GM19238 (cell line): Measurements from ENCODE around the gene TOP3A.

Experiments used
- DNase-seq: peaks from one replicate; pipeline ENCODE4 v3.0.0; 2011; ENCODE audit warnings: low spot score; ENCODE audit not compliant: insufficient read length

Gene TOP3A

DNA sequence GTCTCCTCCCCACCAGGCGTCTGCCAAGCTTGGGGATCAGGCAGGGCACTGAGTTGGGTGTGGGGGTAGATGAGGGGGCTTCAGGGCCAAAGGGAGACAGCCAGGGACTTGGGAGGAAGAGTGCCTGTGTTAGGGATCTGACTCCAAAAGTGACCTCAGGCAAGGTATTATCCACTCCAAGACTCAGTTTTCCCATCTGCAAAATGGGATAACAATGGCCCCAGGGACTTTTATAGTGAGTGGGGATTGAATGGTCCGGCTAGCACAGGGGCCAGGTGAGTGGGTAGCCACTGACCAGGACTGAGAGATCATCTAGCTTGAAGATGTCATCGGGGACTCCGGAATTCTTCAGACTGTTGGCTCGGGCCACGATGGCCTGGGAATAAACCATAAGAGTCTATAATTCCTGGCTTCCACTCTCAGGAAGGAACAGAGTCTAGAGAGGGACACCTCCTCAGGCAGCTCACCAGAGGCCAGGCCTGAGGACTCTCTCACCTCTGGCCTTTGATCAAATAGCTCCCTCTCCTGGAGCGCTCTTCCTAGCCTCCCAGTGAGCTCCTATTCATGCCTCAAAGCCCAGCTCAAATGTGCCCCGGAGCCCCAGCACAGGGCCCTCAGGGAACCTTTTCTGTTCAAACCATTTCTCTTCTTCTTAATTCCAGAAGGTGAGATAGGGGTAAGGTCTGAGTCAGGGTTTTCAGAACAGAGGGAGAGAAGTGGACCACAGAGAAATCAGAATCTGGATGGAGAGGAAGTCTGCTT lies 59.7 kb downstream of the TOP3A start:
- DNase-seq: no peak

DNA sequence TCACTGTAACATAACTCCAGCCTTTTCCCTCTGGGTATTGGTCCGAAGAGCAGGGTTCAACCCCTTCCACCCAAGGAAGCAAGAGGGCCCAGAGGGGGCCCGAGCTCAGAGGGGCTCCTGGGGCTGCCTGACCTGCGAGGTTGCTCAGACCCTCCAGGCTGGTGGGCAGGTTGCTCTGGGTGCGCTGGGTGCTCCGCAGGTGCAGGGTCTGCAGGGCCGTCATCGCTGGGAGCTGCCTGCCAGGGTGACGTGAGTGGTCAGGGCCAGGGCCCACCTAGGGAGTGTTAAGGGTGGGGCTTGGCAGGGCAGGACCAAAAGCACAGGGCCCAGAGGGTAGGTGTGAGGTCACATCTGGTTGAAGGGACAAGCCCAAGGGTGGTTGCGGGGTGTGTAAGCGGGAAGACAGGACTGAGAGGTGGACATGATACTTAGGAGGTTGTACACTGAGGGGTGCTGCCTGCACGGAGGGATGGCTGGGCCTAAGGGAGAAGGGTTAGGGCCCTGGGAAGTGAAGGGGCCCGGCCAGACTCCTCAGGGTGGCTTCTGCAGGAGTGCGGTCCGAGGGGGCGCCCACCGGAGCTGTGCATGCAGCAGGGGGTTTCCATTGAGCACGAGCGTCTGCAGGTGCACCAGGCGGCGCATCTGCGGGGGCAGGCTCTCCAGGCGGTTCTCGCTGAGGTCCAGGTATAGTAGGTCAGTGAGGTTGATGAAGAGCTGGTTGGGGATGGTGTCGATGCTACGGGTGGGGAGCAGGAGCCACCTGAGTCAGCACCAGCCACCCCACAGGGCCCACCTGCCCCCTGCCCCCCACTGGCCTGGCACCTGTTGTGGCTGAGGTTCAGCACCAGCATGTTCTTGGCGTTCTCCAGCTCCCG lies 60.6 kb downstream of the TOP3A start:
- DNase-seq: no peak

DNA sequence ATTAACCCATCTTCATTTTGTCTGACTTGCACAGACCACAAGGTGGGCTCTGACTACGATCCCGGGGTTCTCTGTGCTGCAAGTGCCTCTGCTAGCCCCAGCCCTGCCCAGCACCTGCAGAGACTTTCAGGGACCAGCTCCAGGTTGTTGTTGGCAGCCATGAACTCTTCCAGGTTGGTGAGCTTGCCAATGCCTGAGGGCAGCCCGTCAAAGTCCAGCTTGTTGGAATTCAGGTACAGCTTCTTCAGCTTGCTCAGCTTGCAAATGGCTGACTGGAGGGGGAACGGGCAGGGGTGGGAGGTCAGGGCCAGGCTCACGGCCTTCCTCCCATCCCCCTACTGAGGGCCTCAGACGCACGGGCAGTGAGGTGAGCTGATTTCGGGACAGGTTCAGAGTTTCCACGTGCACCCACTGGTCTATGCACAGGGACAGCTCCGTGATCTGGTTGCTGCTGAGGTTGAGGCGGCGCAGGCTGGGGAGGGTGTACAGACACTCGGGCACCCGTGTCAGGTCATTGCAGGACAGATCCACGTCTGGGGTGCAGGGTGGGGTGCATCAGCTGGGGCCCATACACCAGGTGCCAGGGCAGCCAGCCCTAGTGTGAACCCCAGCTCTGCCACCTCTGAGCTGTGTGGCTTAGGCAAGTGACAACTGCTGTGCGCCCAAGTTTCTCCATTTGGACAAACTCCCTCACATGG lies 61.5 kb downstream of the TOP3A start:
- no peak for DNase-seq

DNA sequence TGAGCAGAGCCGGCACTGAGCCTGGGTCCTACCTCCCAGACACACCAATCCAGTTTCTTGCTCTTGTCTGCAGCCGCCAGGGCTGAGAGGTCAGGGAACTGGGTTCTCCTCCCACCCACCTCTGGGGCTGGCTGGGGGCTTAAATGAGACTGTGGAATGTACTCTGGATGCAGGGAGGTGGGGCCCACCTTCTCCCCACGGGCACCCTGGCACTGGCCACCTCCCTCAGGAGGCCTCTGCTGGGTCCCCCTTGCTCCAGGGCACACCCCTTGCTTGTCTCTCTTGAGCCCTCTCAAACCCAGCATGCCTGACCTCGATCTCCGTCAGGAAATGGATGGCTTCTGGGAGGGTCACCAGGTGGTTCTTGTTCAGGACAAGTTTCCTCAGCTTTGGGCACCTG lies 62.6 kb downstream of the TOP3A start:
- no peak for DNase-seq

DNA sequence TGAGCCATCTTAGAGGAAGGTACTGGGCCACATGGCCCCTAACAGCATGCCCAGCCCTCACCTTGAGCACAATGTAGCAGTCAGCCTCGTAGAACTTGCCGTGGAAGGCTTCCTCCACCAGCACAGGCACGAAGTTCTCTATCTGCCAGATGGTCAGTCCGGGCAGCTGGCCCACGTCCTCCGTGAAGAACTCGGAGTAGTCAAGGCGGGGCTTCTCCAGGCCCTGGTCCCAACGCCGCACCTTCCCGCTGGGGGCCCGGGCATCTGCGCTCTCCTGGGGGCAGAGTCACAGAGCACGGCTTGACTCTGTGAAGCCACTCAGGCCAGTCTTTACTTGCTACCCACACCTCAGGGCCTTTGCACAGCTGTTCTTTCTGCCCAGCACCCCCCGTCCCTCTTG lies 63.6 kb downstream of the TOP3A start:
- DNase-seq: no peak

DNA sequence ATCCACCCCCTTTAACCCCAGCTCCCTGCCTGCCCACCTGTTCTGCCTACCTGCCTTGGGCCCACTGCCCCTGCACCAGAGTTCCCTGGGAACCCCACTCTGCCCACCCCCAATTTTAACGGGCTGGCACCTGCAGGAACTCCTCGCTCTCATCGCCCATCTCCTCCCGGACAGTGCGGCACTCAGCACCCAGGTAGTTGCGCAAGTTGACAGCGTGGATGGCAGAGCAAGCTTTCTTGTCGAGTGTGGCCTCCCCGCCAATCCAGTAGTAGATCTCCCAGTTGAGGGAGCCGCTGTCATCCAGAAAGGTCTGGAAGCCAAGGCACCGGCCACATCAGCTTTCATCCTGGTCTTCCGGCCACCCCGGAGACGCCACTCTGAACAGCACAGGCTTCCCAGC lies 64.1 kb downstream of the TOP3A start:
- no peak for DNase-seq

DNA sequence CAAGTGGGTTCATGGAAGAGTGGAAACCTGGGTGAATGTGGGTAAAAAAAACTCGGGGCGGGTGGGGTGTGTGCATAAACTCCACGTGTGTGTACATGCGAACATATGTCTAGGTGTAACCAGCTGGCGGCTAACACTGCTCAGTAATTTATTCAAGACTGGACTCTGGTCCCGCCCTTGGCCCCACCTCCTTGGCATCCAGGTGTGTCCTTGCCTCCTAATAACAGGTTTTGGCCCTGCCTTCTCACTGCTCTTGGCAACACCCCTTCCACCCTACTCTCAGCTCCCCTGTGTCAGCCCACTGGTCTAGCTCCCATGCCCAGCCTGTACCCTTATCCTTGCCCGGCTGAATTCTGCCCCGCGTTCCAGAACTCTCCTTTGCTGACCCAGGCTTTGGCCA lies 64.5 kb downstream of the TOP3A start:
- no peak for DNase-seq

DNA sequence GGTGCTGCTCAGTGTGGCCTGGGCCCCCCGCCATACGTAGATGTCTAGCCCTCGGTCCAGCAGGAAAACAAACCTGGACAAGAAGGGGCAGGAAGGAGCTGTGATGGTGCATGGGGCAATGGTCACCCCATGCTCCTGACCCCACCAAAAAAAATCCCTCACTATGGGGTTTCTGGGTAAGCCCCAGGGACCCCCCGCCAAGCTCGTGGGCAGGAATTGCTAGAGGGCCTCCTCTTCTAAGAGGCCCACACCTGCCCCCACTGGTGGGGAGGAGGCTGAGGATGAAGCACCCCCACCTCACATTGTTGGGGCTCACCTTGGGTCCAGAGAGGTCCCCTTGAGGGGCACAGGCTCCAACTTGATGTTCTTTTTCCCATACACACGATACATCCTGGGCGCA lies 66.0 kb downstream of the TOP3A start:
- no peak for DNase-seq

DNA sequence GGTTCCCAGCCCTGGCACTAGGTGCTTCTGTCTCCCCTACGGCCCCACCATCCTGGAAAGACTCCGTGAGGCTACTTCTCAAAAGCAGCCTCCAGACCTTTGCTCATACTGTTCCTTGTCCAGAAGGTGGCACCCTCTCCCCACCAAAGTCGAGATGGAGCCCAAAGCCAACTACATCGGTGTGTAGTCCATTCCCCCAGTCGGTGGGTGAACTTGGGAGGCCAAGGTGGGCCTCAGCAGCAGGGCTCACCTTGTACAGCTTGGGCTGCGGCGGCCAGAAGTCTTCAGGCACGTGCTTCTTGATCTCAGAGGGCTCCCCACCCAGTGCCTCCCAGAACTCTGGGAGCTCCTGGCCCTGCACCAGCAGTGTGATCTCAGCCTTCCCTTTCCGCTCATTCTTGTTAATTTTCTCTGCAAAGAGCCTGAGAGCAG lies 66.5 kb downstream of the TOP3A start:
- DNase-seq: peak; percentile 91

DNA sequence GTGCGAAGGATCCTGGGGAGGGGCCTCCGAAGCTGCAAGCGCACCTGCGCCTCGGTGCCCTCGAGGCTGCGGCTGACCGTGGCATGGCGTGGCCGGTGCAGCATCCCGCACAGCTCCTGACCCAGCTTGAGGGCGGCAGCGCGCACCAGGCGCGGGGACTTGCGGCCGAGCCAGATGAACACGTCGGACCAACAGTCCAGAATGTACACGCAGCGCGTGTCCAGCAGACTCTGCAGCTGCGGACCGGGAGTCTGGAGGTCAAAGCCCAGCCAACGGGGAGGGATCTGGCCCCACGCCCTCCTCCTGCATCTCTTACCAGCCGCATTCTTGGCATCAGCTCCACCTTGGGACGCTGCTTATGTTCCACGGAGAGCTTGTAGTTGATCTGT lies 67.2 kb downstream of the TOP3A start:
- no peak for DNase-seq

DNA sequence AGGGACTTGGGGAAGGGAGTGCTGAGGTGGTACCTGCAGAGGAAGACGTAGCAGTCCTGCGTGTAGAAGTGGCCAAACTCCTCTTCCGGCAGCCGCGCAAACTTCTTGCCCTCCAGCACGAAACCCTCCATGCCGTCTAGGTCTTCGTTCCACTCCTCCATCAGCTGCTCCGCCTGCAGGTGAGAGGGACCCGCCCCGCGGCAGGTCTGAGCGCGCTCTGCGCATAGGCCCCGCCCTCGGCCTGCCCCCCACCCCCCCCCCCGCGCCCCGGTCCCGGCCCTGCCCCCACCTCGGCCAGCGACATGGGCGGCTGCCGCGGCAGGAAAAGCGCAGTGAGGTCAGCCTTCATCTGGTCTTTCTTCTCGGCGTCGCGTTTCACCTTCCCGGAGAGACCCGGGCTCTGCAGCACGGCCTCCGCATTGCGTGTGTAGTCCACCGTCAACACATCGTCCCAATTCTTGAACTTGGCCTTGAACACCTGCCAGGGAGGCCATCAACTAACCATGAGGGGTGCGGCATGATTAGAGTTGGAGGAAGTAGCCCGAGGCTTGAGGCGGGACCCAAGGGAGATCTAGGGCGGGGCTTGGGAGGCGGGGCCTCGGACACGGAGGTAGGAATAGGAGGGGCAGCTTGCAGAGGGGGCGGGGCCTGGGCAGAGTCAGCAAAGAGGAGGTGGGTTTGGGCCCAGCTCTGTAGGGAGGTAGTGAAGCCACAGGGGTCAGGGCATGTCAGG lies 67.7 kb downstream of the TOP3A start:
- DNase-seq: peak; percentile 38

DNA sequence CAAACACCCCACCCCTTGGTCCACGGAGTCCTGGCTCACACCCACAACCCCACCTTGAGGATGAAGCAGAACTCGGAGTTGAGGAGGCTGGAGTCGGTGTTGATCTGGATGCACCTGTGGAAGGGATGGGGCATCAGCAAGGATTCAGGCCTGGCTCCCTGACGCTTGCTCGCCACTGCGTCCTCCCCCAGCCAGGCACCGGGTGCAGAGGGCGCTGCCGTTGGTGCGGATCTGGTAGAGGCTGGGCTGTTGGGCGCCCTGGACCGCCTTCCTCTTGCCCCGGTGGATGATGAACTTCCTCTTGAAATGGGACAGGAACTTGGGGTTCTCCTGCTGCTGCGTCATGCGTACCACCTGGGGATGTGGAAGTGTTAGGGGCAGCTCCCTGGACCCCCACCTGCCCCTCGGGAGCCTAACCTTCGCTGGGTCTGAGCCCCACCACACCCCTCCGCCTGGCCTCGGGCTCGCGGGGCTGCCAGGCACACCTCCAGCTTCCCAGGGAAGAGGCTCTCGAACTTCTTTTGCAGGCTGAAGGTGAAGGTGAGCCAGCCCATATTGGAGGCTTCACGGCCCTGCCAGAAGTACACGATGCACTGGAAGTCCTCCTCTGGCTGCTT lies 68.6 kb downstream of the TOP3A start:
- no peak for DNase-seq

DNA sequence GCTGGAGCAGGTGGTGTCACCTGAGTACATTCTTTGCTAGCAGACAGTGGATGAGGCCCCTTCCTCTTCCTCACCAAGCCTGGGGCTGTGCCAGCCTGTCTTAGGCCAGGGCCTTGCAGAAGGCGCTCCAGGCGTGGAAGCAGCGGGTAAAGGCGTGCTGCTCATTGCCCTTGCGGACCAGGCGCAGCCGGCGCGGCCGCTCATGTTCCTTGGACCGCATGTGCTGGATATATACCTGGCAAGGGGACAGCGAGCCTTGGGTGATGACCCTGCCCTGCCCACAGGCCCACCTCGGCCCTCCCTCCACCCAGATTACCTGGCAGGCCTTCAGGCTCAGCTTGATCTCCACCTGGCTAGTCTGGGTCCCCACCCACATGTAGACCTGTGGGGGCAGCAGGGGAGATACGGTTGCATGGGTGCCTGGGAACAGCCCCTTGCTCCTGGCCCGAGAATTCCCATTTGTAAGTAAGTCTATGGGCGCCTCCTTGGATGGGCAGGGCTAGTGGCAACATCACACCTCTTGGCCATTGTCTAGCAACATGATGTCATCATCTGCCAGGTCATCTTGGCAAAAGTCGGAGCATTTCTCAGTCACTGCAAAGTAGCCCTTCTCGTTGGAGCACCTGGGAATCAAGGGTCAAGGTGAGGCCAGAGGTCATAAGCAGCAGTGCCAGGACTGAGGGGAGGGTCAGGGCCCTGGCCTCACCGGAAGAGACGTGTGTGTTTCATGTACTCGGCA lies 69.6 kb downstream of the TOP3A start:
- no peak for DNase-seq

DNA sequence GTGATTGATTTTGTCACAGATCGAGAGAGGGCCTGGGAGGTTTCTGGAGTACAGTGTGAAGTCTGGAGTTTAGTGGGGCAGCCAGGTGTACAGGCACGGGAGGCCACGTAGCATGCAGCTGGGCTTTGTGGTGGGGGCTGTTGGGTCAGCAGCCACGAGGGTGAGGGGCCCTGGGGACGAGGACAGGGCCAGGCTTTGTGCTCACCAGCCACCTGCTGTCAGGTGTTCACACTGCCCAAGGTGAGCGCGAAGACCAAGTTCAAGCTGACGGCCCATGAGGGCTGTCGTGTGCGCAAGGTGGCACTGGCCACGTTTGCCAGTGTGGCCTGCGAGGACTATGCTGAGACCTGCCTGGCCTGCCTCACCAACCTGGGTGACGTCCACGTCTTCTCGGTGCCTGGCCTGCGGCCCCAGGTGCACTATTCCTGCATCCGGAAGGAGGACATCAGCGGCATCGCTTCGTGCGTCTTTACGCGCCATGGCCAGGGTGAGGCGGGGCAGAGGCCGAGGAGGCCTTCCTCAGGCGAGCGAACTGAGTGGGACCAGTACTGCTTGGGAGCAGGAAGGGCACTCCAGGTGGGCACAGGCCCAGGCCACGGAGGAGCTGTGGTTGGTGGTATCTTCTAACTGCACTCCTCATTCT lies 73.4 kb downstream of the TOP3A start:
- no peak for DNase-seq

DNA sequence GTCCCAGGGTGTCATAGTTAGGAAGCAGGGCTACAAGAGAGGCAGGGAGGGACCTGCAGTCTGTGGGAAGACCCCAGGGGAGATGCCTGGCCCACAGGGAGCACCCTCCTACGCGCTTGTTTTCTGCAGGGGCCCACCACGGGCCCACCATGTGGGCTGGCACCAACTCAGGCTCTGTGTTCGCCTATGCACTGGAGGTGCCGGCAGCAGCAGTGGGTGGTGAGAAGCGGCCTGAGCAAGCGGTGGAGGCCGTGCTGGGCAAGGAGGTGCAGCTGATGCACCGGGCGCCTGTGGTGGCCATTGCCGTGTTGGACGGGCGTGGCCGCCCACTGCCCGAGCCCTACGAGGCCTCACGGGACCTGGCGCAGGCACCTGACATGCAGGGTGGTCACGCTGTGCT lies 74.3 kb downstream of the TOP3A start:
- DNase-seq: no peak

DNA sequence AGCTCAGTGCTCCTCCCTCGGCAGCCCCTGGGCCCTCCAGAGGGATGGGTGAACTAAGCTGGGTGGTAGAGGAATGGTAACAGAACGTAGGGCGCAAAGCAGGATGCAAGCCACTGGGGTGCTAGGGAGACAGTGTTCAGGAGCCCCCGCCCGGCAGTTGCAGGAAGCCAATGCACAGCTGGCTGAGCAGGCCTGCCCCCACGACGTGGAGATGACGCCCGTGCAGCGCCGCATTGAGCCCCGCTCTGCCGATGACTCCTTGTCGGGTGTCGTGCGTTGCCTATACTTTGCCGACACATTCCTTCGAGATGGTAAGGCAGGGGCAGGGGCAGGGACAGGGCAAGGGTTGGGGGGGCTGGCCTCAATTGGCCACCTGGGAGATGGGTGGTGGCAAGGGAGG lies 76.5 kb downstream of the TOP3A start:
- DNase-seq: no peak

DNA sequence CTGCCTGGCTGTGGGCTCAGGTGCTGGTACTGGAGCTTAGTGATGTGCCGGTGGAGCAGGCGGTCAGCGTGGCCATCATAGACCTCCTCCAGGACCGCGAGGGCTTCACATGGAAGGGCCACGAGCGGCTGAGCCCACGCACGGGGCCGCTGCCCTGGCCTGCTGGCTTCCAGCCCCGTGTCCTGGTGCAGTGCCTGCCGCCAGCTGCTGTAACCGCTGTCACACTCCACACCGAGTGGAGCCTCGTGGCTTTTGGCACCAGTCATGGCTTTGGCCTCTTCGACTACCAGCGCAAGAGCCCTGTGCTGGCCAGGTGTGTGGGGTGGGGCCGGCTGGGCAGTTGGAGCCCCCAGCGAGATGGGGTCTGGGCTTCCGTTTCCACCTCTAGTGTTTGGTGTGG lies 77.3 kb downstream of the TOP3A start:
- no peak for DNase-seq

DNA sequence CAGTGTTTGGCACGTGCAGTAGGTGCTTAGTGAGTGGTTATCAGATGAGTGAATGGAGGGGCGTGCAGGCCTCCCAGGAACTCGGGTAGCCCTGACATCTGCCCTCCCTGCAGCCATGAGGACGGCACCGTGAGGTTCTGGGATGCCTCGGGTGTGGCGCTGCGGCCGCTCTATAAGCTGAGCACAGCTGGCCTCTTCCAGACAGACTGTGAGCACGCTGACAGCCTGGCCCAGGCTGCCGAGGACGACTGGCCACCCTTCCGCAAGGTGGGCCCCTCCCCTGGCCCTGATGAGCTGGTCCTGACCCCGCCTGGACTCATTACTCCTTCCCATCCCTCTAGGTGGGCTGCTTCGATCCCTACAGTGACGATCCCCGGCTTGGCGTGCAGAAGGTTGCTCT lies 78.3 kb downstream of the TOP3A start:
- DNase-seq: no peak

DNA sequence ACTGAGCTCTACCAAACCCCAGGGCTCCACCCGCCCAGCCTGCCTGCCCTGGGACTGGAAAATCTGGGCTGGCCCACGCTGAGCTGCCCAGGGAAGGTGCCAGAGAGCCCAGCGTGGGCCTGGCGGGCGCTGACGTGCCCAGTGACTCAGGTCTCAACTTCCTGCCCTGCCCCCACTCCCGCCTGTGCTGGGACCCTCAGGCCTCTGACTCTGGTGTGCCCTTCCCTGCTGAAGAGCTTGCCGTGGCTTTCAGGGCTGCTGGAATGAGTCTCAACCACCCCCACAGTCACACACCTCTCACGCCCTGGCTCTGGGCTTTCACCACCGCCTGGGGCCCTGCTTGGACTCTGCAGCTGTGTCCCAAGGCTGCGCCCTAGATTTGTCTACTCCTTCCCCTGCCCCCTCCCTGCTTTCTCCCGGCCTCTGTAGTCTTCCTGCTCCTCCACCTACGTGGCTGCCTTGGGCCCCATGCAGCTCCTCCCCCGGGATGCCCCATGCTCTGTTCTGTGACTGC lies 79.0 kb downstream of the TOP3A start:
- no peak for DNase-seq
